ENCODE data around the gene DYNC2I2. TPM values are rescaled to one million over a fixed set of nuclear protein-coding genes. Genes with fewer than 3 reads are reported as not detected.
A peak's percentile ranks its signal among the peaks of the same experiment; 100 is the strongest.

Gene DYNC2I2
- total and polyA plus RNA-seq, 3 donors from 2014 or later = 78.4 to 102 (median 96.7) TPM

DNA sequence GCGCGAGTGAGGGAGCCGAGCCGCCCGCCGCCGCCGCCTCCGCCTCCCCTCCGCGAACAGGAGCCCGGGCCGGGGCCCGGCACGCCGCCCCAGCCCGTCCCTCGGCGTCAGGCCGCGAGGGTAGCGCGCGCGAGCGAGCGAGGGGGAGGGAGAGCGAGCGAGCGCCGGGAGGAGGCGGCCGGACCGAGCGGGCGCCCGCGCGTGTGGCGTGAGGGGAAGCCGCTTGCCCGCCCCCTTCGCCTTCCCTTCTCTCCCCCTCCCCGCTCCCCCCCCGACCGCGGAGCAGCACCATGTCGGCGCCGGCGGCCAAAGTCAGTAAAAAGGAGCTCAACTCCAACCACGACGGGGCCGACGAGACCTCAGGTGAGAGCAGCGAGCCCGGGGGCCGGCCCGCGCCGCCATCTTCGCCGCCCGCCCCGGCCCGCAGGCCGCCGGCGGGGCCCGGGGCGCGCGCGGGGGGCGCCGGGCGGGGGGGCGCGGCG lies 32.7 kb upstream of the DYNC2I2 start:
- intact Hi-C loops (cut with DNase I; ENCODE audit: low total_unique reads) = no loop called here
- TF ChIP-seq, protein P1, sequence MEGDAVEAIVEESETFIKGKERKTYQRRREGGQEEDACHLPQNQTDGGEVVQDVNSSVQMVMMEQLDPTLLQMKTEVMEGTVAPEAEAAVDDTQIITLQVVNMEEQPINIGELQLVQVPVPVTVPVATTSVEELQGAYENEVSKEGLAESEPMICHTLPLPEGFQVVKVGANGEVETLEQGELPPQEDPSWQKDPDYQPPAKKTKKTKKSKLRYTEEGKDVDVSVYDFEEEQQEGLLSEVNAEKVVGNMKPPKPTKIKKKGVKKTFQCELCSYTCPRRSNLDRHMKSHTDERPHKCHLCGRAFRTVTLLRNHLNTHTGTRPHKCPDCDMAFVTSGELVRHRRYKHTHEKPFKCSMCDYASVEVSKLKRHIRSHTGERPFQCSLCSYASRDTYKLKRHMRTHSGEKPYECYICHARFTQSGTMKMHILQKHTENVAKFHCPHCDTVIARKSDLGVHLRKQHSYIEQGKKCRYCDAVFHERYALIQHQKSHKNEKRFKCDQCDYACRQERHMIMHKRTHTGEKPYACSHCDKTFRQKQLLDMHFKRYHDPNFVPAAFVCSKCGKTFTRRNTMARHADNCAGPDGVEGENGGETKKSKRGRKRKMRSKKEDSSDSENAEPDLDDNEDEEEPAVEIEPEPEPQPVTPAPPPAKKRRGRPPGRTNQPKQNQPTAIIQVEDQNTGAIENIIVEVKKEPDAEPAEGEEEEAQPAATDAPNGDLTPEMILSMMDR (IDR thresholded peaks at IDR 0.05) = no peak
- no peak for TF ChIP-seq POLR2A (IDR thresholded peaks at IDR 0.05)
- peak overlapping the region; percentile 82 to 97 for H3K27ac ChIP-seq
- peak overlapping the region; percentile 71 to 96 for H3K4me3 ChIP-seq
- H3K9me3 ChIP-seq = no peaks in the 10 kb centered on the region
- WGBS, 2 donors = 3% methylated on average over 8 of the region's 80 CpGs; no CpG with 5 or more reads in 1 of the 2 donors
- no peaks in the 10 kb centered on the region for H3K27me3 ChIP-seq
- peak; percentile 46 for DNase-seq
- peaks cover 24% of the 10 kb centered on the region for H3K4me1 ChIP-seq
- H3K36me3 ChIP-seq (ENCODE audit: low read depth, missing control alignments) = no peaks in the 10 kb centered on the region

DNA sequence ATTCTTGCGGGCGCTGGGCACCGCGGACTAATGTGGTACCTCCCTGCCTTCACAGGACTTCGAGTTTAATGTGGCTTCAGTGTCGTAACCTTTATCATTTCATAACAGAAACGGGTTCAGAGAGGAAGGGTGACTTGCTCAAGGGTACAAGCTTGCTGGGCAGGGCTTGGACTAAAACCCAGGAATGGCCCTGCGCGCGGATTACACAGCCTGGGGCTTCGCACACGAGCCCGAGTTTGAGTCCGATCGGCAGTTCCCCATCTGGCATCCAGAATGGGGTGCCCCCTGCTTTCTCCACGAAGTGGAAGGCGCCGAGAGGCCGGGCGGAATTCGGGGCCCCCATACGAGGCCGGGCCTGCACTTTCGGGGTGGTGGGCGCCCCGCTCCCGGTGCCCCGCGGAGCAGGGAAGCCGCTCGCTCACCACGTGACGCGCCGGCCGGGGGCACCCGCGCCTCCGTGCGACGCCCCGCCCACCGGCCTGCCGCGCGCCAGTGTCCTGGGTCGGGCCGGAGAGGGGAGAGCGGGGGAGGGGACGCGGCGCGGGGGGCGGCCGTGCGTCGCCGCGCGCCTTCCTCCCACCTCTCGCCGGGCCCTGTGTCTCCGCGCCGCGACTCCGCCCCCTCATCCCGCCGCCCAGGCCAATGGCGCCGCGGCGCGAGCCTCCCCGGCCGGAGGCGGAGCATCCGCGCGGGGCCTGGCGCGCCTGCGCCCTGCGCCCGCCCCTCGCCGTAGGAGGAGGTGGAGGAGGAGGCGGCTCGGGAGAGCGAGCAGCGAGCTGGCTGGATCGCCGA lies 32.0 kb upstream of the DYNC2I2 start, which contains the start of gene SET:
TSS of gene SET (plus strand) at position 722 of the 792 bp plus-strand sequence. CDS start 361 bp downstream, outside the sequence.
- DNase-seq = peak; percentile 94
- peak within 1 kb of the TSS; percentile 83 to 97 for H3K27ac ChIP-seq
- H3K36me3 ChIP-seq (ENCODE audit: low read depth, missing control alignments) = no peaks in the 10 kb centered on the region
- peaks cover 24% of the 10 kb centered on the region for H3K4me1 ChIP-seq
- H3K4me3 ChIP-seq = peak within 1 kb of the TSS; percentile 79 to 96
- intact Hi-C loops (cut with DNase I; ENCODE audit: low total_unique reads) = no loop called here
- 0 to 3% methylated on average over 7 to 47 of the region's 93 CpGs for WGBS, 2 donors
- no peaks in the 10 kb centered on the region for H3K9me3 ChIP-seq
- H3K27me3 ChIP-seq = no peaks in the 10 kb centered on the region
- TF ChIP-seq POLR2A (IDR thresholded peaks at IDR 0.05) = peak; percentile 80
- TF ChIP-seq, protein P1 (IDR thresholded peaks at IDR 0.05) = no peak

DNA sequence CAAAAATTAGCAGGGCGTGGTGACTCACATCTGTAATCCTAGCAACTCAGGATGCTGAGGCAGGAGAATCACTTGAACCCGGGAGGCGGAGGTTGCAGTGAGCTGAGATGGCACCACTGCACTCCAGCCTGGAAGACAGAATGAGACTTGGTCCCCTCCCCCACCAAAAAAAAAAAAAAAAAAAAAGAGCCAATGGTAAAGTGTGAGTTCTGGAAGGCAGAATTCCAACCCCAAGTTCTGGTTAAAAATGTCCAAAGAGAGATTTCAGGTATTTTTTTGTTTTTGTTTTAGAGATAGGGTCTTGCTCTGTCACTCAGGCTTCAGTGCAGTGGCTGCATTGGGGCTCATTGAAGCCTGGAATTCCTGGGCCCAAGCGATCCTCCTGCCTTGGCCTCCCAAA lies 30.8 kb upstream of the DYNC2I2 start:
- peaks cover 24% of the 10 kb centered on the region for H3K4me1 ChIP-seq
- H3K9me3 ChIP-seq = no peaks in the 10 kb centered on the region
- no peak for DNase-seq
- no peaks in the 10 kb centered on the region for H3K36me3 ChIP-seq (ENCODE audit: low read depth, missing control alignments)
- 72 to 85% methylated on average over 4 of the region's 4 CpGs for WGBS, 2 donors
- no peak overlapping the region for H3K4me3 ChIP-seq
- no peak for TF ChIP-seq POLR2A (IDR thresholded peaks at IDR 0.05)
- TF ChIP-seq, protein P1 (IDR thresholded peaks at IDR 0.05) = no peak
- intact Hi-C loops (cut with DNase I; ENCODE audit: low total_unique reads) = no loop called here
- no peak overlapping the region for H3K27ac ChIP-seq
- no peaks in the 10 kb centered on the region for H3K27me3 ChIP-seq

DNA sequence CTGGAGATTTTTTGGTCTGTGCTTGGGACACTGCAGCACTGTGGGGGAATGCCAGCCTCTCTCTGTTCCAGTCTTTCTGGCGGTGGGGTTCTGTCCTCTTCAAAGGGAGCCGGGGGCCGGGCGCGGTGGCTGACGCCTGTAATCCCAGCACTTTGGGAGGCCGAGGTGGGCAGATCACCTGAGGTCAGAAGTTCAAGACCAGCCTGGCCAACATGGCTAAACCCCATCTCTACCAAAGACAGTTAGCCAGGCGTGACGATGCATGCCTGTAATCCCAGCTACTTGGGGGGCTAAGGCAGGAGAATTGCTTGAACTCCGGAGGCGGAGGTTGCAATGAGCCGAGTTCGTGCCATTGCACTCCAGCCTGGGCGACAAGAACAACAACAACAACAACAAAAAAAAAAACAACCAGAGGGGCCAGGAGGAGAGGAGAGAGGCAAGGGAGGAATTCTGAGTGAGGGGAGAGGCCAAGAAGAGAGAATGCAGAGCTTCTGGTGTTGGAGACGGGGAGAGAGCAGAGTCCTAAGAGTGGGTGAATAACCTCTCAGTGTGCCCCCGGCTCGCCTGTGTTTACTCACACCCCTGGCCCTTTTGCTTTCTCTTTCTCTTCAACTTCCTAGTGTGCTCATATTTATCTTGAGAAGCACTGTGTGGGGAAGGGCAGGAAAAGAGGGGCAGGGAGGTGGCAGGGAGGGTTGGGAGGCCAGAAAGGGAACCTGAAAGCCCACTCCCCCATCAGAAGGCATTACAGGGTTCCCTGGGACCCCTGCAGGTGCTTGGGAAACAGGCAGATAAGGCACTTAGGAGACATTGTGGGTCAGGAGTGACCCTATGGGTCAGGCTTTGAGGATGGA lies 29.2 kb upstream of the DYNC2I2 start:
- TF ChIP-seq, protein P1 (IDR thresholded peaks at IDR 0.05) = no peak
- TF ChIP-seq POLR2A (IDR thresholded peaks at IDR 0.05) = no peak
- no peak for DNase-seq
- peak overlapping the region in 1 of 2 donors; percentile 15 for H3K27ac ChIP-seq
- no peaks in the 10 kb centered on the region for H3K27me3 ChIP-seq
- H3K4me1 ChIP-seq = peaks cover 16% of the 10 kb centered on the region
- no peaks in the 10 kb centered on the region for H3K9me3 ChIP-seq
- no peak overlapping the region for H3K4me3 ChIP-seq
- WGBS, 2 donors = 86% methylated on average over 13 to 17 of the region's 17 CpGs
- intact Hi-C loops (cut with DNase I; ENCODE audit: low total_unique reads) = no loop called here
- no peaks in the 10 kb centered on the region for H3K36me3 ChIP-seq (ENCODE audit: low read depth, missing control alignments)

Measured in testis (tissue), 3 donors.